Dendritic cell treated with granulocyte-macrophage colony-stimulating factor and Interleukin-4, amounts not matched to agents 40 ng/mL and 50 ng/mL, for 4 days (primary cell): Measurements from ENCODE around the gene IP6K3.

Source experiments
- H3K27ac Mint-ChIP-seq: one replicate; pipeline ENCODE4 v1.8.0; 2022; ENCODE audit warnings: mild to moderate bottlenecking, mixed read lengths
- H3K27me3 Mint-ChIP-seq: one replicate; pipeline ENCODE4 v1.8.0; 2022; ENCODE audit warnings: mild to moderate bottlenecking, mixed read lengths
- H3K36me3 Mint-ChIP-seq: one replicate; pipeline ENCODE4 v1.8.0; 2022; ENCODE audit warnings: low read depth, mixed read lengths
- H3K4me1 Mint-ChIP-seq: one replicate; pipeline ENCODE4 v1.8.0; 2022; ENCODE audit warnings: low read depth, mixed read lengths
- H3K4me3 Mint-ChIP-seq: one replicate; pipeline ENCODE4 v1.8.0; 2022; ENCODE audit warnings: mild to moderate bottlenecking, moderate library complexity, mixed read lengths
- H3K9me3 Mint-ChIP-seq: one replicate; pipeline ENCODE4 v1.8.0; 2022; ENCODE audit warnings: mixed read lengths
- intact Hi-C: fragments of 100-400 bp; cut with micrococcal nuclease; formaldehyde crosslinking; loops from one replicate; pipeline ENCODE4 v1.15.0; 2022

IP6K3 gene

DNA sequence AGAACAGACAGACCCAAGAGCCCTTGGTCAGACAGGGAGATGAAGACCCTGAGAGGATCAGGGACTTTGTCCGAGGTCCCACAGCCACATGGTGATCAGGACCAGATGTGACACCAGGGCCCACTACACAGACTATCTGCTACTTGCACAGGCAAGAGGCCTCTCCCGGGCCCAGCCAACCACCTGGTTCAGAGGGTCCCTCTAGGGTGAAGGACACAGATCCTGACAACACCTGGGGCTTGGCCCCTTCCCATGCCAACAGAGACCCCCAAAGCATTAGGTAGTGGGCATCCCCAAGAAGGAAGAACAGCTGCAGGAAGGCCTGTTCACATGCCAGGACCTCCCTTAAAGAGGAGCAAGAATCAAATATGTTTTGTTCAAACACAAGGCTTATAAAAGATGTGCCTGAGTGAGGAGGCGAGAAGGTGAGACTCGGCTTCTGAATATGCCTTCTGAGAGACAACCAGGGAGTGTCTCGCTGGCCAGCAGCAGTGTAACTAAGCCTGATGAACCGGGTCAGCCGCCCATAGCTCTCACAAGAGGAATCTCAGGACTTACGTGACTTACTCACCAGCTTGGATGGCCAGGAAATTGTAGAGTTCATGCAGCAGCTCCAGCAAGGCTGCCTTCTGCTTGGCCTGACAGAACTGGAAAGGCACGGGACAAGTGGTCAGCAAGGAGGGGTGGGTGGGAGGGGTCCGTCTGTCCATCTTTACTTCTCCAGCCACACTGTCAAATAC, 37.2 kb upstream of the IP6K3 start:
- Mint-ChIP-seq H3K4me3 (no peak overlapping the region), H3K36me3 (peaks cover 84% of the 10 kb centered on the region), H3K27ac (no peak overlapping the region), H3K4me1 (peaks cover 39% of the 10 kb centered on the region), H3K27me3 (no peaks in the 10 kb centered on the region), H3K9me3 (no peaks in the 10 kb centered on the region)
- intact Hi-C loops = no loop called here

- H3K27ac Mint-ChIP-seq = no peak overlapping the region
- H3K4me1 Mint-ChIP-seq = peaks cover 32% of the 10 kb centered on the region
- H3K4me3 Mint-ChIP-seq = no peak overlapping the region
- intact Hi-C loops = no loop called here
- H3K36me3 Mint-ChIP-seq = peaks cover 91% of the 10 kb centered on the region
- H3K9me3 Mint-ChIP-seq = no peaks in the 10 kb centered on the region
- H3K27me3 Mint-ChIP-seq = no peaks in the 10 kb centered on the region
Observed at GRCh38 chr6:33782561-33782960, 35.9 kb upstream of the IP6K3 start.

- H3K4me1 Mint-ChIP-seq = peaks cover 20% of the 10 kb centered on the region
- H3K4me3 Mint-ChIP-seq = no peak overlapping the region
- peaks cover 98% of the 10 kb centered on the region for H3K36me3 Mint-ChIP-seq
- no peak overlapping the region for H3K27ac Mint-ChIP-seq
- intact Hi-C loops = no loop called here
- no peaks in the 10 kb centered on the region for H3K27me3 Mint-ChIP-seq
- H3K9me3 Mint-ChIP-seq = no peaks in the 10 kb centered on the region
Observed at GRCh38 chr6:33781131-33781975, 34.6 kb upstream of the IP6K3 start.

- intact Hi-C loops = no loop called here
- Mint-ChIP-seq H3K27ac (no peak overlapping the region), H3K36me3 (peaks cover 100% of the 10 kb centered on the region), H3K4me3 (no peak overlapping the region), H3K9me3 (no peaks in the 10 kb centered on the region), H3K27me3 (no peaks in the 10 kb centered on the region), H3K4me1 (peaks cover 6% of the 10 kb centered on the region)
Observed at GRCh38 chr6:33779895-33780294, 33.2 kb upstream of the IP6K3 start.

- peaks cover 100% of the 10 kb centered on the region for H3K36me3 Mint-ChIP-seq
- no peaks in the 10 kb centered on the region for H3K9me3 Mint-ChIP-seq
- H3K27ac Mint-ChIP-seq = no peak overlapping the region
- intact Hi-C loops = no loop called here
- H3K4me1 Mint-ChIP-seq = no peaks in the 10 kb centered on the region
- no peak overlapping the region for H3K4me3 Mint-ChIP-seq
- no peaks in the 10 kb centered on the region for H3K27me3 Mint-ChIP-seq
Observed at GRCh38 chr6:33779290-33779689, 32.6 kb upstream of the IP6K3 start.

DNA sequence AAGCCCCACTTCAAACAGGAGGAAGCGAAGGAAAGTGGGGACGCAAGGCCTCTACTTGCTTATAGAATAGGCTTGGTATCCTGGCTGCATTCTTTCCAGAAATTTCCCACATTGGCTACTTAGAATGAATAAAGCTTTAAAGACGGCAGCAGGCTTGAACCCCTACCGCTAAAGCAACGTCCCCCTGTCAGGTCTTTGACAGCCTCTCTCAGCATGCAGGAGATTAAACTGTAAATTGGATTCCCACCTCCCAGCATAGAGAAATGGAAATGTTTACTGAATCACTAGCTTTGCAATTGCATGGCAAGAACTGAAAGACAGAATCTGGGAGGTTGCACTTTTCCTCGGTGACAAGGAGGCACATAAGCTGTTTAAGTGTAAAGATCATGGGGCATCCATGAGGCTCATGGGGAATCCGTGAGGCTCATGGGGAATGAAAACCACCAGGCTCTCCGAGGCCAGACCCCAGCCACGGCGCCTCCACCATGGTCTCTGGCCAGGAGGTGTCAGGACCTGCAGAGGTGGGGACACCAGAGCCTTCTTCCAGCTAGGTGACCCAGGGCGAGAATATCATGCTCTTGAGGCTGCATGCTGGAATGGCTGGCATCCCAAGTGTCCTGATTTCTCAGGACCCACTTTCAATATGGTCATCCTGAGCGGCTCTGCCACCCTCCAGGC, 31.9 kb upstream of the IP6K3 start:
- intact Hi-C loops = no loop called here
- H3K9me3 Mint-ChIP-seq = no peaks in the 10 kb centered on the region
- no peak overlapping the region for H3K27ac Mint-ChIP-seq

DNA sequence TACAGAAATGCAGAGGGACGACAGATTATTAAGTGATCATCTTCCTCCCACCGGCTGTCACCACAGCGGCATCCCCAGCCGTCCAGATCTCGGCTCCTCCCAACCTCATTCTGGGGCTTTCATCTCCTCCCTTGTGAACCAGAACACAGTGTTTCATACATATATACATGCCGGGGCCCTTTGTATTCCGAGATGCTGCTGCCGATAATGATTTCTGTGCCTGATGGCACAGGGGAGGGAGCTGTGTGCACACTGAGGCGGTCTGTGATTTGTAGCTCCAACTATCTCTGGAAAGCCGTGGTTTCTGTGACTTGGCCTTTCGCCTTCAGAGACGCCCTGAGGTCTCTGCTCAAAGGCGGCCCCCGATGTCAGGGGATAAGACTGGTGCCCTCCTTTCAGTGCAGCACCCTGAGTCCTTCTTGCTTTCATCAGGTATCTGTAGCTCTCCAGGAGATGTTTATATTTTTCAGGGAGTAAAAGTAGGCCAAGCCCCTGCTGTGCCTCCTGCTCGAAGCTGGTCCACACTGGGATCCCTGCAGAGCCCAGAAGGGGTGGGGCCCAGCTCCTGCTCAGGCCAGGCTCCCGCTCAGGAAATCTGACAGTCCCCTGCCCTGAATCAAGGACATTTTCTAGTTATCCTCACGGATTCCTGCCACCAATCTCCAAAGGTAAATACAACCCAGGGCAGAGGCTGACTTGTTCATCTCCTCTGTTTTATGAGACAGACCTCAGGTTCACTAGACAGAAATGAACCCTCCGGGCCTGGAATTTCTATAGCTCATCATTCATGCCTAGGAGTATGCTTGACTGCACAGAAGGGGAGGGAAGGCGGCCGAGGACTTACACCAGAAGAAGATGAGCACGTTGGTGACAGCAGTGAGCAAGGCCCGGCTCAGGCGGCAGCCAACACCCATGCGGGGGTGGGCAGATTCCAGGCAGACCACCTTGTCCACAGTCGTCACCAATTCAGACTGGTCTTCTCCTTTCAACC, 31.0 kb upstream of the IP6K3 start:
- no peaks in the 10 kb centered on the region for H3K9me3 Mint-ChIP-seq
- H3K27me3 Mint-ChIP-seq = no peaks in the 10 kb centered on the region
- H3K27ac Mint-ChIP-seq = no peak overlapping the region
- peaks cover 100% of the 10 kb centered on the region for H3K36me3 Mint-ChIP-seq
- no peak overlapping the region for H3K4me3 Mint-ChIP-seq
- H3K4me1 Mint-ChIP-seq = no peaks in the 10 kb centered on the region
- intact Hi-C loops = no loop called here

More for the DNA sequence above, 31.9 kb upstream of the IP6K3 start:
- no peaks in the 10 kb centered on the region for H3K4me1 Mint-ChIP-seq
- peaks cover 100% of the 10 kb centered on the region for H3K36me3 Mint-ChIP-seq
- no peak overlapping the region for H3K4me3 Mint-ChIP-seq
- no peaks in the 10 kb centered on the region for H3K27me3 Mint-ChIP-seq

- Mint-ChIP-seq H3K27ac (no peak overlapping the region), H3K4me1 (peaks cover 7% of the 10 kb centered on the region), H3K9me3 (no peaks in the 10 kb centered on the region), H3K36me3 (peaks cover 100% of the 10 kb centered on the region), H3K4me3 (no peak overlapping the region), H3K27me3 (no peaks in the 10 kb centered on the region)
- intact Hi-C loops = no loop called here
Observed at GRCh38 chr6:33776764-33777163, 30.1 kb upstream of the IP6K3 start.

DNA sequence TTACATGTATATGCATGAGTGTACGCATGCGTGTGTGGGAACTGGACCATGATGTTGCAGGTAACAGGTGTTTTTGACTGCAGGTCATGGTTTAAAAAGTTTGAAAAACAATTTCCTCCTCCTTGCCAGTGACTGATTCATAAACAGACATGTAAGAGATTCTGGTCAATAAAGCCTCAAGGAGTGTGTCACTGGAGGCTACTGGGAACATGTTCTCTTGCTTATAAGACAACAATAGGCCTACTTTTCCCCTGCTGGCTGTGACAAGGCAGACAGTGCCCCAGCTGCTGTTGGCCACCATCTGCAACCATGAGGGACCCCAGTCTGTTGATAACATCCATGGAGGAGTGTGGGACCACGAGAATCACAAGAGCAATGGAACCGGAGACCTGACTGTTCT, 29.5 kb upstream of the IP6K3 start:
- no peak overlapping the region for H3K27ac Mint-ChIP-seq
- intact Hi-C loops = no loop called here
- peaks cover 96% of the 10 kb centered on the region for H3K36me3 Mint-ChIP-seq
- H3K4me3 Mint-ChIP-seq = no peak overlapping the region
- H3K9me3 Mint-ChIP-seq = no peaks in the 10 kb centered on the region
- no peaks in the 10 kb centered on the region for H3K27me3 Mint-ChIP-seq
- H3K4me1 Mint-ChIP-seq = peaks cover 13% of the 10 kb centered on the region

DNA sequence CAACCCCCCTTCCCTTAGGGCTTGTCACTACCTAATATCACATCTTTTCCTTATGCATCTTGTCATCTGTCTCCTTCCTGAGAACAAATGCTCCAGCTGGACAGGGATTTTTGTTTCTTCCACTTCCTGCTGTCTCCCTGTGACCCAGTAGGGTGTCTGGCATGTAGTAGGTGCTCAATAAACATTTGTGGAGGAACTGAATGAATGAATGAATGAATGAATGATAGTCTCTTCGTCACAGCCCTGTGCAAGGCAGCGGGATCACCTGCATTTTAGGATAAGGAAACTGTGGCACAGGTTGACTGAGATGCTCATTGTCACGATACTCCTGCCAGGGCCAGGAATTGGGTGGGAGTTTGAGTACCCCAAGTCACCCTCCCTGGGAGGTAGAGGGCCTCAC, 28.1 kb upstream of the IP6K3 start:
- H3K9me3 Mint-ChIP-seq = no peaks in the 10 kb centered on the region
- peaks cover 82% of the 10 kb centered on the region for H3K36me3 Mint-ChIP-seq
- no peak overlapping the region for H3K4me3 Mint-ChIP-seq
- peaks cover 14% of the 10 kb centered on the region for H3K4me1 Mint-ChIP-seq
- H3K27me3 Mint-ChIP-seq = peaks cover 12% of the 10 kb centered on the region
- H3K27ac Mint-ChIP-seq = no peak overlapping the region
- intact Hi-C loops = no loop called here

GRCh38 chr6:33772902-33773472, 26.3 kb upstream of the IP6K3 start:
- no peak overlapping the region for H3K27ac Mint-ChIP-seq

DNA sequence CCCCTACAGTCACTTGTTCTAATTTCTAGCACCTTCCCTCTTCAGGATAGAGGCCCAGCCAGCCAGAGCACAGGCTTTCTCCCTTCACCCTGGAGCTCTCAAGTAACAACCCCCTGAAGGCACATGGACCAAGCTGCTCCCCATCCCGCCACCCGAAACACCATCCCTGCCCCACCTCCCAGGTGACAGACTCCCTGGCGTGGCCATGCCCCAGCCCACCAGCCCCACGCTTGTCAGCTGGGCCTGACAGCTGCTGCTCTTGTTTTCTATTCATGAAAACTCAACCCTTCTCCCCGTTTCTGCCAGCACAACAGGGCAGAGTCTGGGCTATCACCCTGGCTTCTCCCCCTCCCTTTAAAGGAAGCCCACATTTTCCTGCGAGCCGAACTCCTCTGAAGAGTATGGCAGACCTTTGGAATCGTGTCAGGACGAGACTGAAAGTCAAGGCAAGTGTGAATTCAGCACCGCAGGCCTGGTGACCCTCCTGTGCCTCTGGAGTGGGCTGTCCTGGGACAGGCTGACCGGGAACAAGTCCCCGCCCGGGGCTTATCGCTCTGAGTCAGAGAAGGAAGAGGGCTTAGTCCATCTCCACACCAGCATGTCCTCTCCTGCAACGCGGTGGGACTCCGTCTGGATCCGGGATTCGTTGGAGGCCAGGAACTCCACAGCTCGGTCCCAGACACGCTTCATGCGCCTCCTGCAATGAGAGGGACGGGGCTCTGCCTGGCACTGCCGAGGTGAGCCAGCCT, 25.6 kb upstream of the IP6K3 start:
- Mint-ChIP-seq H3K4me1 (peaks cover 14% of the 10 kb centered on the region), H3K4me3 (no peak overlapping the region), H3K27me3 (peaks cover 18% of the 10 kb centered on the region), H3K27ac (no peak overlapping the region), H3K36me3 (peaks cover 57% of the 10 kb centered on the region), H3K9me3 (no peaks in the 10 kb centered on the region)
- intact Hi-C loops = no loop called here

More at GRCh38 chr6:33772902-33773472, 26.3 kb upstream of the IP6K3 start:
- Mint-ChIP-seq H3K4me1 (peaks cover 14% of the 10 kb centered on the region), H3K36me3 (peaks cover 64% of the 10 kb centered on the region), H3K4me3 (no peak overlapping the region), H3K9me3 (no peaks in the 10 kb centered on the region), H3K27me3 (peaks cover 17% of the 10 kb centered on the region)
- intact Hi-C loops = no loop called here
